Activated CD8-positive, alpha-beta T cell treated with anti-CD3 and anti-CD28 coated beads for 36 hours (primary cell): ENCODE data around the gene NOP56. TPM values are rescaled to one million over a fixed set of nuclear protein-coding genes. Genes with fewer than 3 reads are reported as not detected.

Experiments
- ATAC-seq: fragments of 200-7000 bp; cut with Tn5 transposase; one replicate; pipeline ENCODE4 v1.10.0; 2021; ENCODE audit warnings: mild to moderate bottlenecking, moderate library complexity
- CTCF ChIA-PET: fragments of 350-600 bp; sonication (Branson Sonifier 250); formaldehyde crosslinking; loops from one replicate; lab custom pipeline; 2021; ENCODE audit warnings: antibody characterized with exemption; lab: Charles Lee
- POLR2A ChIA-PET: fragments of 350-600 bp; sonication (Branson Sonifier 250); formaldehyde crosslinking; loops from one replicate; lab custom pipeline; 2021; ENCODE audit warnings: antibody characterized with exemption; lab: Charles Lee
- DNase-seq: peaks from one replicate; pipeline ENCODE4 v3.0.0-alpha.2; 2020
- H3K27ac Mint-ChIP-seq: one replicate; pipeline ENCODE4 v1.8.0; 2021; ENCODE audit warnings: mild to moderate bottlenecking, mixed read lengths
- H3K27me3 Mint-ChIP-seq: one replicate; pipeline ENCODE4 v1.8.0; 2021; ENCODE audit warnings: mixed read lengths
- H3K36me3 Mint-ChIP-seq: one replicate; pipeline ENCODE4 v1.8.0; 2021; ENCODE audit warnings: low read depth, mixed read lengths
- H3K4me1 Mint-ChIP-seq: one replicate; pipeline ENCODE4 v1.8.0; 2021; ENCODE audit warnings: low read depth, mixed read lengths
- H3K4me3 Mint-ChIP-seq: one replicate; pipeline ENCODE4 v1.8.0; 2021; ENCODE audit warnings: mild to moderate bottlenecking, moderate library complexity, mixed read lengths
- H3K9me3 Mint-ChIP-seq: one replicate; pipeline ENCODE4 v1.8.0; 2021; ENCODE audit warnings: mixed read lengths
- CTCF ChIP-seq: fragments of 200-600 bp; IDR thresholded peaks from one replicate; pipeline ENCODE4 v1.8.0; 2022; ENCODE audit warnings: antibody characterized with exemption, mild to moderate bottlenecking
- intact Hi-C: fragments of 100-400 bp; cut with micrococcal nuclease; formaldehyde crosslinking; loops from one replicate; pipeline ENCODE4 v1.10.0; 2022
- total RNA-seq, 2 experiments: library from RNA; stranded (reverse); gene quantifications; one replicate each; pipeline ENCODE4 v1.2.3, GENCODE V29; 2021

NOP56 gene
- total RNA-seq, 2 experiments from 2014 or later = 587 to 596 TPM

- Mint-ChIP-seq H3K4me1 (no peaks in the 10 kb centered on the region), H3K27me3 (no peaks in the 10 kb centered on the region), H3K9me3 (no peaks in the 10 kb centered on the region), H3K4me3 (no peak overlapping the region), H3K36me3 (no peaks in the 10 kb centered on the region), H3K27ac (no peak overlapping the region)
- DNase-seq = no peak
- no peak for TF ChIP-seq CTCF
- CTCF ChIA-PET = interaction anchor here (1.7 to 2.0 kb wide), 2 partner anchors 12 to 42 kb away, joined by 4 to 6 read pairs; no protein-coding TSS in a partner anchor
- intact Hi-C loops = no loop called here
- POLR2A ChIA-PET = no interaction called here
- no peak for ATAC-seq
Observed at GRCh38 chr20:2701671-2702081, 49.2 kb downstream of the NOP56 start.

DNA sequence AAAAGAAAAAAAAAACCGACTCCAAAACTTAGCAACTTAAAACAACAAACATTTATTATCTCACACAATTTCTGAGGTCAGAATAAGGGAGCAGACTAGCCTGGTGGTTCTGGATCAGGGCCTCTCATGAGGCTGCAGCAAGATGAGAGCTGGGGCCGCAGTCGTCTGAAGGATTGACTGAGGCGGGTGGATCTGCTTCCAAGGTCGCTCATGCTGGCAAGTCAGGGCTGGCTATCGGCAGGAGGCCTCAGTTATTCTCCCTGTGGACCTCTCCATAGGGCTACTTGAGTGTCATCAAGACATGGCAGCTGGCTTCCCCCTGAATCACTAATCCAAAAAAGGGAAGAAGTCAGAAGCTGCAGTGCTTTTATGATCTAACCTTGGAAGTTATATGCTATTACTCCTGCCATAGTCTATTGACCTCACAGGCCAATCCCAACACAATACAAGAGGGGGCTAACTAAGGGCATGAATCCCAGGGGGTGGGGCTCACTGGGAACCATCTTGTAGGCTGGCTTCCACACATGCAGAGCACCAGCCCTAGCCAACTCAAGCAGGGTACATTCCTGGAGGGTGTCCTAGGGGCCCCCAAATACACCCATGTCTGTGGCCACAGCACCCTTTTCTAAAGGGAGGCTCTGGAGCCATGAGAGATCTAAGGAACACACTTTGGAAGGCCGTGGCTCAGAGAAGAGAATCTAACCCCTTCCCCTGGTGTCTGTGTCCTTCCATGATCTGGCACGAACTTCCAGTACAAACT lies 51.5 kb downstream of the NOP56 start:
- DNase-seq (no peak), ATAC-seq (no peak)
- Mint-ChIP-seq H3K4me1 (peaks cover 3% of the 10 kb centered on the region), H3K4me3 (no peak overlapping the region), H3K9me3 (no peaks in the 10 kb centered on the region), H3K36me3 (no peaks in the 10 kb centered on the region), H3K27me3 (no peaks in the 10 kb centered on the region), H3K27ac (no peak overlapping the region)
- POLR2A ChIA-PET = interaction anchor here (1.2 kb wide), 1 partner anchor 15 kb away, joined by 3 read pairs; no protein-coding TSS in a partner anchor
- intact Hi-C loops = no loop called here
- TF ChIP-seq CTCF = no peak
- CTCF ChIA-PET = no interaction called here

- ChIA-PET POLR2A (no interaction called here), CTCF (interaction anchor here (0.5 to 3.4 kb wide), 3 partner anchors 9 to 46 kb away, joined by 3 to 19 read pairs (median 4); no protein-coding TSS in a partner anchor)
- DNase-seq (no peak), ATAC-seq (no peak)
- no peaks in the 10 kb centered on the region for H3K27me3 Mint-ChIP-seq
- no peaks in the 10 kb centered on the region for H3K9me3 Mint-ChIP-seq
- no peak overlapping the region for H3K4me3 Mint-ChIP-seq
- peaks cover 3% of the 10 kb centered on the region for H3K4me1 Mint-ChIP-seq
- intact Hi-C loops = no loop called here
- no peaks in the 10 kb centered on the region for H3K36me3 Mint-ChIP-seq
- no peak for TF ChIP-seq CTCF
- H3K27ac Mint-ChIP-seq = no peak overlapping the region
Observed at GRCh38 chr20:2705931-2706645, 53.7 kb downstream of the NOP56 start.

- intact Hi-C loops = no loop called here
- POLR2A ChIA-PET = no interaction called here
Observed at GRCh38 chr20:2706688-2707352, 54.4 kb downstream of the NOP56 start.

More at GRCh38 chr20:2706688-2707352, 54.4 kb downstream of the NOP56 start:
- peak; percentile 64 for ATAC-seq
- no peak for DNase-seq
- Mint-ChIP-seq H3K9me3 (no peaks in the 10 kb centered on the region), H3K4me3 (no peak overlapping the region), H3K27ac (no peak overlapping the region), H3K36me3 (no peaks in the 10 kb centered on the region), H3K27me3 (no peaks in the 10 kb centered on the region), H3K4me1 (peaks cover 3% of the 10 kb centered on the region)
- CTCF ChIA-PET = interaction anchor here (1.6 to 3.4 kb wide), 2 partner anchors 36 to 45 kb away, joined by 4 to 19 read pairs; no protein-coding TSS in a partner anchor
- no peak for TF ChIP-seq CTCF
